ENCODE measurements around the gene SLFN14.

Gene SLFN14

GRCh38 chr17:35545150-35545549 is 15.5 kb downstream of the SLFN14 start:
- TF ChIP-seq CTCF (IDR thresholded peaks at IDR 0.05) (no peak), ZFX (IDR thresholded peaks at IDR 0.05; ENCODE audit: borderline replicate concordance) (no peak)
- H3K27ac ChIP-seq = no peak overlapping the region

DNA sequence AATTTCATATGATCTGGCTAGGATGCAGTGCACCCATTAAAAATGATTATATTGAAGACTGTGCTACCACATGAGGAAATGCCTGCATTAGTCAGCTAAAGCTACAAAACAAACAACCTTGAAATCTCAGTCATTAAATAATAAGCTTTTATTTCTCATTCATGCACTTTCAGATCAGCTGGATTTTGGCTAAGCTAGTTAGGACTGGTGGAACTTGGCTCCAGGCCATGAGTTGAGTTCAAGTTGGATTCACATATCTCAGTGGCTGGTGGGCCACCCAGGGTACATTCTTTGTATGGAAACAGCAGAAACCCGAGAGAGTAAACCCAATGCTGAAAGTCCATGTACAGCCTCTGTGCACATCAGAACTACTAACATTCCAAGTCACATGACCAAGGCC is 16.8 kb downstream of the SLFN14 start:
- TF ChIP-seq CTCF (IDR thresholded peaks at IDR 0.05) (no peak), ZFX (IDR thresholded peaks at IDR 0.05; ENCODE audit: borderline replicate concordance) (no peak)

DNA sequence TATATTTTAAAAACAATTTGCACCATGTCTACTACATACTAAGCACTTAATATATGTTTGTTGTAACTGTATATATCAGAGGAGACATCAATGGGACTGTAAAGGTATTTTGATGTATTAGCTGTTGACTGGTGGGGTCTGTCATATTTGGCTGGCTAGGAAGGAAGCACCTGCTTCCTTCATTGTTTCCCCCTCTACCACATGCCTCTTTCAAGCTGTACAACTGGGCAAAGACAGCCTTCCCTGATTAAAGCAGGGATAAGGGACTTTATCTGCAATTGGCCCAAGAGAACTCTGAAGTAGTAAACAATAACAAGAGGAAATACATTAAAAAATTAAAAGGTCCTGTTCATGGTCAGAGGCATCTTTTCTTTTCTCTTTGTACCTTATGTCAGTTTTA is 17.6 kb downstream of the SLFN14 start:
- TF ChIP-seq ZFX (IDR thresholded peaks at IDR 0.05; ENCODE audit: borderline replicate concordance) = no peak
- no peak for TF ChIP-seq CTCF (IDR thresholded peaks at IDR 0.05)
- no peak overlapping the region for H3K27ac ChIP-seq

More for the DNA sequence above, 16.8 kb downstream of the SLFN14 start:
- H3K27ac ChIP-seq = no peak overlapping the region

- no peak overlapping the region for H3K27ac ChIP-seq
- TF ChIP-seq CTCF (IDR thresholded peaks at IDR 0.05) = no peak
- no peak for TF ChIP-seq ZFX (IDR thresholded peaks at IDR 0.05; ENCODE audit: borderline replicate concordance)
Measured at GRCh38 chr17:35541434-35541833, 19.2 kb downstream of the SLFN14 start.

- TF ChIP-seq ZFX (IDR thresholded peaks at IDR 0.05; ENCODE audit: borderline replicate concordance) (no peak), CTCF (IDR thresholded peaks at IDR 0.05) (no peak)
- no peak overlapping the region for H3K27ac ChIP-seq
Measured at GRCh38 chr17:35540589-35541404, 19.8 kb downstream of the SLFN14 start.

DNA sequence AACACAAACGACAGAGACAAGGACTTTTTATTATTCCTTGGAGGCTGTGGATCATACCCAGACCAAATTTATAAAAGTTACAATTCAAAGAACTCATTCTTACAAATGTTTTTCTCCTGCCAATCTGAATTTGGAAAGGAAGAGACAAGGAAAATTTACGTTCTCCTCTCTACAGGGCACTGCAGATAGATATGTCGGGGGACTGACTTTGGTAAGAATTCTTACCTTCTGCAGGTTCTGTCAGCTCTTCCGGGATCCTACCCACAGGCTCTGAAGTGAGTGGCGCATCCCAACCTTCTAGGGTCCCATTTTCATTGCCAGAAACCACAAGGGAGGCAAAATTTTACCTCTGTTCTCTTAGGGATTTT is 21.0 kb downstream of the SLFN14 start:
- H3K27ac ChIP-seq = no peak overlapping the region
- TF ChIP-seq ZFX (IDR thresholded peaks at IDR 0.05; ENCODE audit: borderline replicate concordance) (no peak), CTCF (IDR thresholded peaks at IDR 0.05) (peak; percentile 71)

- no peak within 1 kb of the TSS for H3K27ac ChIP-seq
- TF ChIP-seq CTCF (IDR thresholded peaks at IDR 0.05) (no peak), ZFX (IDR thresholded peaks at IDR 0.05; ENCODE audit: borderline replicate concordance) (no peak)
Measured at GRCh38 chr17:35537601-35538141, 22.9 kb downstream of the SLFN14 start, which contains the start of gene SLFN12L. Gene SLFN12L (minus strand): TSS chr17:35537678. CDS start chr17:35522364, 15,314 bp downstream.
